Measurements from ENCODE around the gene CLEC4G.
"Not testable (repeated sequence)": the region's sequence is repeated elsewhere in the genome, so short reads cannot be mapped to it uniquely, and the experiment has no call there.

CLEC4G gene

DNA sequence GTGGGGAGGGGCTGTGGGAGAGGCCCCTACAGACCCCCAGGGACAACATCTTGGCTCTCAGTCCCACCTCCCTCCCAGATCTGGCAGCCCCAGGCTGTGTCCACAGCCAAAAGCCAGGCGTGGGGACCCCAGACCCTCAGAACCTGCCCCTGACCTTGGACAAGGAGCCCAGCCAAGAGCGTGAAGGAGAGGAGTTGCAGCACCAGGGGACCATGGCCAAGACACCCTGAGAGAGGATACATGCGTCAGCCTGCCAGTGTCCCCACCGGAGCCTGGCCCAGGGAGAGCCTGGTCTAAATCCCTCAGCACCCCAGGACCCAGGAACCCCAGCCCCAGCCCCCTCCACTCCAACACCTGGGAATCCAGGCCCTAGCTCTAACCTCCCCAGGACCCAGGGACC lies 14.4 kb upstream of the CLEC4G start:
- DNase-seq: not testable (repeated sequence)

DNA sequence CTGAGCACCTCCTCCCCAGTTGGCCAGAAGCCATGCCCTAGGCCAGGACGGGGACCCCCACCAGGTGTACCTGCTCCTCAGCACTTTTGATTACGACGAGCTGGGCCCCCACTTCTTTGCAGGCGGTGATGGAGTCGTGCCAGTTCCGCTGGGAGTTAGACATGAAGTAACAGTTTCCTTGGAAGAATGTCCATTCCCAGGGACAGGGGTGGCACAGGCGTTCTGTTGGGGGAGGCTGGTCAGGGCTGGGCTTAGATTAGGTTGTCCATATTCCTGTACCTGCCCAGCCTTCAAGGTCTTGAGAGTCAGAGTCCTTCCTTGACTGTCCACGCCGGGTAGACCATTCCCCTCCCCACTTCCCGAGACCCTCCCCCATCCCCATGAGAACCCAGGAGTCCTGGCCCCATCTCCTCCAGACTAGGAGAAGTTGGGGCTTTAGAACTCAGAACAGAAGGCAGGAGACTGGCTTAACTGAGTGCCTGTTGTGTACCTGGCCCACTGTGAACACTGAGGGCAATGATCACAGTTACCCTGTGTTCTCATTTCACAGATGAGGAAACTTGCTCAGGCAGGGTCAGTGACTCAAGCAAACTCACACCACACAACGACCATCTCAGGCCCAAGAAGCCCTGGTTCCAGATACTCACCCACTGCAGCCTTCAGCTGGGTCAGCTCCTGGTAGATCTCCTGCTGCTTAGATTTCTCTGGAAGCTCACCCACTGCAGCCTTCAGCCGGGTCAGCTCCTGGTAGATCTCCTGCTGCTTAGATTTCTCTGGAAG lies 13.2 kb upstream of the CLEC4G start:
- no peak for DNase-seq

DNA sequence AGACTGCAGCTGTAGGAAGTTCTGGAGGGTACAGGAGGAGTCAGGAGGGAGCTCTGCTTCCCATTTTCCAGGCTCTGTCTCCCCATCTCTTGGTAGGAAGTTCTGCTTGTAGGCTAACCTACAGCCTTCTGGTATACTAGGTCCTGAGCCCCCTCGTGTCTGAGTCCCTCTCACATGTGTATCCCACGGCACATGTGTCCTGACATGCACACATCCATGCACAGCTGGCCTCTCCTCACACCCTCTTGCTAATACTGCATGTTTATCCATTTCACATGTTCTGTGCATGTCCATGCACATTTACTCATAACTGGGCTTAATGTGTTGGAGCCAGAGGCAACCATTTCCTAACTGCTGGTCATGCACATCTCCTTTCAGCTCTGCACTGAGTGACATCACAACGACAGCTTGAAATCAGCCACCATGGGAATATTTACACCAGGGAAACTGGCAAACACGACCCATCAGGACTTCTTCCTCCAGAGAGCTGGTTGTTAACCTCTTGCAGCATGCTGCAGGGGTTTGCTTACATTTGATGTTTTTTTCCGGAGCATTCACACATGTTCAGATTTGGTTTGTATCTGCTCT lies 12.4 kb upstream of the CLEC4G start:
- no peak for DNase-seq

DNA sequence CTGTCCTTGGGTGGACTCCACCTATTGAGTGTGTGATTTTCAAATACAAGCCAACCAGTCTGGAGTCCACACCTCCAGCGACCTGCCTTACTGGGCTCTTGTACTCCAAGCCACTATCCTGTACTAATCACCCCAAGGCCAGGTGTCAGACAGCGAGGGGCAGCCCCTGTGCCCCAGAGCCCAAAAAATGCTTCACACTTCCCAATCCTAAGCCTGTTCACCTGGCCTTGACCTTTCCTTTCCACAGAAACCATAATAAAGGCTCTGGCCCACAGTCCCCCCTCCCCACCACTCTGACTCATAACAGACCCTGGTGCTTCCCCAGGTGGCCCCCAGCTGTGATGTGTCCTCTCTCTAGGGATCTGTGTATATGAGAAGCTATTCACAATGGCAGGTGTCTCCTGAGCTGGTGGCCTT lies 11.5 kb upstream of the CLEC4G start:
- DNase-seq: no peak

DNA sequence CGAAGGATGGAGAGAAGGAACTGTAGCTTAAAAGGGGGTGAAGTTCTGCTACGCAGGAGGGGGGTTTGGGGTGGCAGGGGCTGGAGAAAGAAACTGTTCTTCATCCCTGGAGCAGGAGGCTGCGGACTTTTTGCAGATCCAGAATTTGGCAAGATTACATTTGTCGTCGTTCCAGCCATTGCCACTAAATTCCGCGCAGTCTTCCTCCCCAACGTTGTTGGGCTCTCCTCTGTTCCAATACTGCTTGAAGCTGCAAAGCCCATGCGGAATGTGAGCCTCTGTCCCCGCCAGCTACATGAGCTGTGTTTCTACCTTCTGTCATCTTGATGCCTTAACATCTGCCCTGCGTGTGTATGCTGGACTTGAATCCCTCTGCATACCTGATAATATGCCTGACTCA lies 11.1 kb upstream of the CLEC4G start:
- no peak for DNase-seq

DNA sequence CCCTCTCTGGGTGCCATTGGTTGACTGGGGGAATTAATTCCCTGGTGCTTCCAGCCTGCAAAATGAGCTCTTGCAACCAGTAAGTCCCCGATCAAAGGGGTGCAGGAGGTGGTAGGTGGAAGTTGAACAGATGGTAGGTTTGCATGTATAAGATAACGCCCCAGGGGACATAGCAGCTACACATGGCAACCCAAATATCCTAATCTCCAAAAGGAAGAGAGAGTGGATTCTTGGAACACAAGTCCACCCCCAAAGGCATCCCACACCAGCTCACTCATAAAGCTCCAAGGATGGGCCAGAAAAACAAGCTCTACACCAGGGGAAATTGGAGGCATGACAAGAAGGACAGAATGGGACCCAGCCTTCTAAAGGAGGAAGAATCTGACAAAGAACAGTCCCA lies 10.7 kb upstream of the CLEC4G start:
- no peak for DNase-seq

DNA sequence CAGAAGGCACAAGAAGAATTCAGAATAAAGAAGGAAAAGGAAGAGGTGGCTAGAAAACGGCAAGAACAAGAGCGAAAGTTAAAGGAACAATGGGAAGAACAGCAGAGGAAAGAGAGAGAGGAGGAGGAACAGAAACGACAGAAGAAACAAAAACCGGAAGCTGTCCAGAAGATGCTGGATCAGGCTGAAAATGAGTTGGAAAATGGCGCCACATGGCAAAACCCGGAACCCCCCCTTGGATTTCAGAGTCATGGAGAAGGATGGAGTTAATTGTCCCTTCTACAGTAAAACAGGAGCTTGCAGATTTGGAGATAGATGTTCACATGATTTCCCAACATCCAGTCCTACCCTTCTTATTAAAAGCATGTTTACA lies 8.8 kb upstream of the CLEC4G start:
- DNase-seq: no peak

DNA sequence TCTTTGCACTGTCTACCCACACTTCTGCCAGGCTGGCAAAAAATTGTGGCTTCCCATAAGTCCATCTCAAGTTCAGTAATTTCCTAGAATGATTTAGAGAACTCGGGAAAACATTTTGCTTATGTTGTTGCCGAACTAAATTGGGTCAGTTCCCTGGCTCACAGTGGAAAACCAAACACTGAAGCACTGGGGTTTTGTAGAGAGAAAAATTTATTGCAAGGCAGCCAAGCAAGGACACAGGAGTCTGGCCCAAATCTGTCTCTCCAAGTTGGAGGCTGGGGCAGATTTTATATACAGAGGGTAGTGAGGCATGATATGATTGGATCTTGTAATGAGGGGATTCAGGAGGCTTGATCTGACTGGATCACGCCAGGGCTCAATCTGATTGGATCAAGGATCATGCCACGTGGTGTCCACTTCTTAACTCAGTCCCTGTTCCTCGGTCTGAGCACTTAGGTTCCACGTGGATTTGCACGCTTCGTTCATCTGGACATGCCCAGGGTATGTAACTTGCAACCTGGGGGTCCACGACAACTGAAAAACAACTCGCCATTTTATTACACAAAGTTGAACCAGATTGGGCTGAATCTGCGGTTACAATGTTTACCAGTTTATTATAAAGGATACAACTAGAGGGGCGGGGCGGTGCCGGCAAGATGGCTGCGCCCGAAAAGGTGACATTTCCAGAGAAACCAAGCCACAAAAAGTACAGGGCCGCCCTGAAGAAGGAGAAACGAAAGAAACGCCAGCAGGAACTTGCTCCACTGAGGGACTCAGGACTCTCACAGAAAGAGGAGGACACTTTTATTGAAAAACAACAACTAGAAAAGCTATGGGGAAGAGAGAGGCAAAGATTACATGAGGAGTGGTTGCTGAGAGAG lies 8.1 kb upstream of the CLEC4G start:
- DNase-seq: no peak

DNA sequence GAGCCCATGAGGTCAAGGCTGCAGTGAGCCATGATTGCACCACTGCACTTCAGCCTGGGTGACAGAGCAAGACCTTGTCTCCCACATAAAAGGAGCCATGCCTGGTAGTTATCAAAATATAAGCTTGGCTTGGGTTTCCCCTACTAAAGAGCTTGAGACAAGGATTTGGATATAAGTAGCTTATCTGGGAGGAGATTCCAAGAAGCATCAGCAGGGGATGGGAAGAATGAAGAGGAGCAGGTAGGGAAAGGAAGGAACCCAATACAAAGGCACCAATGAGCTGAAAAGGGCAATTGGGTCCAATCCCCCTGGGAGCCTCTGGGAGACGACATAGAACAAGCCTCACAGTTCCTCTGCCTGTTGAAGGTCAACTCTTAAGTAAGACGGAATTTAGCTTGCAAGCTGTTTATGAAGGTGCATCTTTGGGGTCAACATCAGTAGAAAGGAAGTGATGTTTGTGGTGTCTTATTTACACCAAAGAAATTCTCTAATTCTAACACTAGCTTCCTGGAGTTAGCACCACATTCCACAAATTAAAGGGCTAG lies 7.4 kb upstream of the CLEC4G start:
- DNase-seq: no peak

DNA sequence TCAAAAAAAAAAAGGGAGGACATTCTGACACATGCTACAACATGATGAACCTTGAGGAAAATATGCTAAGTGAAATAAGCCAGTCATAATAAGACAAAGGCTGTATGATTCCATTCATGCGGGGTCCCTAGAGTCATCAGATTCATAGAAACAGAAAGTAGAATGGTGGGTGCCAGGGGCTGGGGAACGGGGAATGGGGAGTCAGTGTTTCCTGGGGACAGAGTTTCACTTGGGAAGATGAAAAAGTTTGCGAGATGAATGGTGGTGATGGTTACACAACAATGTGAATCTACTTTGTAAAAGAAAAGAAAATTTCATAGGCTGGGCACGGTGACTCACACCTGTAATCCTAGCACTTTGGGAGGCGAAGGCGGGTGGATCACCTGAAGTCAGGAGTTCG lies 6.1 kb upstream of the CLEC4G start:
- peak; percentile 50 for DNase-seq

DNA sequence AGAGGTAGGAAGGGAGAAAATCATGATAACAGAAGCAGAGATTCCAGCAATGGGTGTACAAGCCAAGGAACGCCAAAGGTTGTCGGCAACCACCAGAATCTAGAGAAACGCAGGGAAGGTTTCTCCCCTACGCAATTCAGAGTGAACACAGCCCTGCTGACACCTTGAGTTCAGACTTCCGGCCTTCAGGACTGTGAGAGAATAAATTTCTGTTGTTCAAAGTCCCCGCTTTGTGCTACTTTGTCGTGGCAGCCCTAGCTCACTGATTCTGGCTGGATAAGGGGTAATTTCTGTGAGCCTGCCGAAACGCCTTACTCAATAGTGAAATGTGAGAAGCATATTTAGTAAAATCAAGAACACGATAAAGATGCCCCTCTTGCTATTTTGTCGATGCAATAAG lies 5.3 kb upstream of the CLEC4G start:
- DNase-seq: no peak

DNA sequence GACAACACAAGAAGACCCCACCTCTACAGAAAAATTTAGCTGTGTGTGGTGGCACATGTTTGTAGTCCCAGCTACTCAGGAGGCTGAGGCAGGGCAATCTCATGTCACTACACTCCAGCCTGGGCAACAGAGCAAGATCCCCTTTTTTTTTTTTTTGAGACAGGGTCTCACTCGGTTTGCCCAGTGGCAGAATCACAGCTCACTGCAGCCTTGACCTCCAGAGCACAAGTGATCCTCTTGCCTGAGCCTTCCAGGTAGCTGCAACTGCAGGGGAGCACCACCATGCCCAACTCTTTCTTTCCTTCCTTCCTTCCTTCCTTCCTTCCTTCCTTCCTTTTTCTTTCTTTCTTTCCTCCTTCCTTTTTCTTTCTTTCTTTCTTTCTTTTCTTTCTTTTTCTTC lies 4.2 kb upstream of the CLEC4G start:
- DNase-seq: no peak

DNA sequence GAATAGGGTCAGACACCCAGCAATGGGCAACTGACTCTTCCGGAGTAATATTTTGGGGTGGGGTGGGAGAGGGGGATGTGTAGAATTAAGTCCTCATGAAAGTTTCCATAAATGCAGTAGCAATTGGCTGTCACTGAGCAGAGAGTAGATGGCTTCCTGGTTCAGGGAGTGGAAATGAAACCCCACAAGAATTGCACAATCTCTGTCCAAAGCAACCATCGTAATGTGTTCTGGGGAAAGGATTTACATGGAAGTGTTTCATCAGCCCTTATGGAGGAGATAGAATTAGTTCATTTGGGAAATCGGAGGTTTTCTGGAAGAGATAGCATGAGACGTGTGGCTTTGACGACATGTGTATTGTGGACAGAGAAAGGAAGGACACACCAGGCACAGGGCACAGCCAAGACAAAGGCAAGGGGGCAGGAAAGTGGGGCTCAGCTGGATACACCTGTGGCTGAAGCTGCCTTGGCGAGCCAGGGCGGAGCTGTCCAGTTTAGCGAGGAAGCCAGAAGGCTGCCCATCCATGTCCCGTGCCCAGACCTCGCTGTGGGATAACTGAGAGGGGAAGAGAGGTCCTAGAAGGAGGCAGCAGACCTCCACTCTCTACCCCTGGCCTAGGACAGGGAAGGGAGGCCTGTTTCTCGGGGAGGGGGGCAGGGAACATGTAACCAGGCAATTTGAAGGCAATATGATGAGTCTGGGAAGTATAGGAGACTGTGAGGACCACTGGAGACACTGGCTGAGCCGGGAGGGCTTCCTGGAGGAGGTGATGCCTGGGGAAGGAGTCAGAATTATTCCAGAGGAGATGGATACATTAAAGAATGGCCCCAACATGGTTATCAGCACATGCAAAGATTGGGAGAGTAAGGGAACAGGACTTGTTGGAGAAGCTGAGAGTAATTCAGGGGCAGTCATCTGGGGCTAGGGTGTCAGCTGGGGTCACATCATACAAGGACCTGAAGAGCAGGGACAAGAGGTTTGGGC lies 2.6 kb upstream of the CLEC4G start:
- DNase-seq: no peak

DNA sequence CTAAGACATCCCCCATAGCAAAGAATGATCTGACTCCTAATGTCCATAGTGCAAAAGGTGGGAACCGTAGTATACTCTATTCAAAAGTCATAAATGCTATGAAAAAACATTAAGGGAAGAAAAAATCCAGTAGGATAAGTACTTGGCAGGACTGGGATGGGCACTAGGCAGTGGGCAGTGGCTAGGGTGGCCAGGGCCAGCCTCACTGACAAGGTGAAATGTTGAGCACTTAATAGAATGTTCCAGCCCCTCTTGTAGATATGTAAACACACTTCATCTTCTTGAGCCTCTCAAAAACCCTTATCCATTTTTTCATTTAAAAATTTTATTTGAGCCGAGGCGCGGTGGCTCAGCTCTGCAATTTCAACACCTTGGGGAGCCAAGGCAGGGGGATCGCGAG lies 1.5 kb upstream of the CLEC4G start:
- no peak for DNase-seq

DNA sequence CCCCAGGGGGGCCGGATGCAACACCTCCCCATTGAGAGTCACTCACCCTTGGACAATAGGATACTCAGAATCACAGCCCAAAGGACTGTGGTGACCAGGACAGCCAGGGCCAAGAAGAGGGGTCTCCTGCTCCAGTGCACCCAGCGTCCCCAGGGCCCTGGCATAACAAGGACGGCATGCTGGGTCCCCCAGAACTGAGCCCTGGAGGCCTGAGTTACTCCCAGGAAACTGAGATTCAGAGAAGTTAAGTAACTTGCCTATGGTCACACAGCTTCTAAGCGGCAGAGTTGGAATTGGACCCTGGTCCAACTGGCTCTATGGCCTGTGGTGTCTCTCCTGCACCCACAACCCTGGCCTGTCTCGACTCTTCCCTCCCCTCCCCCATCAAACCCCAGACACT lies 295 bp downstream of the CLEC4G start:
- DNase-seq: no peak

DNA sequence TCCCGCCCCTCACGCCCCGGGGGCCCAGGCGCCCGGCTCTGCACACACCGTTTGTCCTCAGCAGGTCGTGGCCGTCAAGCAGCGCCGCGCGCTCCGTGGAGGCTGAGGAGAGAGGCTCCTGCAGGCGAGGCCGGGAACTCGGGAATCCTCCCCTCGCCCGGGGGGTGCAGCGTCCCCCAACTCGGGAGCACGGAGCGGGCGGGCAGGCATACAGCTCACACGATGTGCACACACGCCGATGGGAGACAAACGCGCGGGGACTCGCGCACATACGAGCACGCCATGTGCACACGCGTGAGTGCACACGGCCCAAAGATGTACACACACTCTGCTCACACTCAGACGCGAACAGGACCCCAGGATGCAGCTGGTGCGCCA lies 703 bp downstream of the CLEC4G start:
- no peak for DNase-seq

DNA sequence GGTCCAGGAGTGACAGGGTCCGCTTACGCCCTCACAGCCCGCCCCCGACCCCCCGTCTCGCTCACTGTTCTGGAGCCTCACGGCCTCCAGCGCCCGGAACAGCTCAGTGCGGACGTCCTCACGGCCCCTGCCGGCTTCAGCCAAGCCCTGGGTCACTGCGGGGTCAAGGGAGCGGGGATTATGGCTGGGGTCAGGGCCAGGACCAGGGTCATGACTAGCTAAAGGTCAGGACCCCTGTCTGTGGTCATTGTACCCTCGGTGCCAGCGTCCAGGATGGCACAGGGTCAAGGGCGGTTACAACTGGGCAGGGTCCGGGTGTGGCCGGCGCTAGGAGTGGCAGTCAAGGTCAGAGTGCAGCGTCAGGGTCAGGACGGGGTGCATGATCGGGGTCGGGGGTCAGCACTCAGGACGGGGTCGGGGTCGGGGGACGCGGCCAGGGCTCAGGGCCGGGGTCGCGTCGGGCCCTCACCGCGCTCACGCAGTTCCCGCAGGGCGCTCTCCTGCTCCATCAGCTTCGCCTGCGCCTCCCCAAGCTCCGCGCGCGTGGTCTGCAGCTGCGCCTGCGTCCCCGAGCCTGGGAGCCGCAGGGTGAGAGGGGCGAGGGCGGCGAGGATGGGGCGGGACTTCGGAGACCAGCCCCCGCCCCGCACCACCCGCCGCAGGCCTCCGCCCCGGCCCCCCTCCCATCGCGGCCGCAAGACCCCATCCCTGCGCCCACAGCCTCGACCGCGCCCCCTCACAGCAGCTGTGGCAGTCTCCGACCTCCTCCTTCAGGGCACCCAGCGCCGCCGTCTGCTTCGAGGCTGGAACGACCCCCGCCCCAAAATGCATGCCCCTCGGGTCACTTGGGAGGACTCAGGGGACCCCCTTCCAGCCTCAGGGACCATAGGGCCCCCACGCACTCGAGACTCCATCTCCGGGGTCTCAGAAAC lies 1.4 kb downstream of the CLEC4G start:
- no peak for DNase-seq

DNA sequence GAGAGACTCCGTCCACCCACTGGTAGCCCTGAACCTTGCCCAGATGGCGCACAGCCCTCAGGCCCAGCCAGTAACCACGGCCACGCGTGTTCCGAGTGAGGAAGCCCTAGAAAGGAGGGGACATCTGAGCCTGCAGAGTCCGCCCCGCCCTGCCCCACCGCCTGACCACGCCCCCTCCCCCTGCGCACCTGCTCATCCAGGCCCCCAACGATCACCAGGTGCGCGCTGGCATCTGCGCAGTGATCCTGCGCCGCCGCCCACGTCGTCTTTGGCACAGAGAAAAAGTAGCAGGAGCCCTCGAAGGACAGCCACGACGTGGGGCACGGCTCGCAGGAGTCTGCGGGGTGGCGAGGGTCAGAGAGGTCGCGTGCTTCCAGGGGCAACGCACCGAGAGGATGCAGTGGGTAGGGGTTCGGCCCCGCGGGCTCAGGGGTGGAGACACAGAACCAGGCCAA lies 2.1 kb downstream of the CLEC4G start:
- no peak for DNase-seq

DNA sequence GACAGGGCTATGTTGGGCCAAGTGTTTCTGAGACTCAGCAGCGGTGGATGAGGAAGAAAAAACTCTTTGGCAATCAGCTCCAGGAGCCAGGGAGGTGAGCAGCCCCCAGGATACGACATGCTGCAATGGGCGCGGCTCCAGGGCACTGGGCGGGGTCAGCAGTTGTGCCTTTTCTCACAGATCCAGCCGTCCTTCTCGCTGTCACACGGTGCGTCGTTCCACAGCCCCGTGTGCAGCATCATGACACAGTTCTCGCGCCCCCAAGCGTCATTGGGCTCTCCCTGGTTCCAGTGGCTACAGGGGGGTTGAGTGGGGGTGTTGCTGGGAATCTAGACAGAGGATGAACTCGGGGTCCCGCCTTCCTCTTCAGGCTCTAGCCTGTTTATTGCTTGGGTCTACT lies 2.7 kb downstream of the CLEC4G start:
- DNase-seq: no peak

DNA sequence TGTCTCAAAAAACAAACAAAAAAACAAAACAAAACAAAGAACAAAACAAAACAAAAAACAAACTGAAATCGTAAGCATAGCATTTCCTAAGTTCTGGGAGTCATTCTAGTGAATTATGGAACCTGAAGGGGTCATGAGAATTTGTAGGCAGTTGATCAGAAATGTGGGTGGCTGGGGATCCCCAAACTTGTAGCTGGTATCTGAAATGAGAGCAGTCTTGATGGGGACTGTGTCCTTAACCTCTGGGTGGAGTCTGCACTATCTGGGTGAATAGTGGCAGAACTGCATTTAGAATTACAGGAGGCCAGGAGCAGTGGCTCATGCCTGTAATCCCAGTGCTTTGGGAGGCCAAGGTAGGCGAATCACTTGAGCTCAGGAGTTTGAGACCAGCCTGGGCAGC lies 6.1 kb downstream of the CLEC4G start:
- no peak for DNase-seq

DNA sequence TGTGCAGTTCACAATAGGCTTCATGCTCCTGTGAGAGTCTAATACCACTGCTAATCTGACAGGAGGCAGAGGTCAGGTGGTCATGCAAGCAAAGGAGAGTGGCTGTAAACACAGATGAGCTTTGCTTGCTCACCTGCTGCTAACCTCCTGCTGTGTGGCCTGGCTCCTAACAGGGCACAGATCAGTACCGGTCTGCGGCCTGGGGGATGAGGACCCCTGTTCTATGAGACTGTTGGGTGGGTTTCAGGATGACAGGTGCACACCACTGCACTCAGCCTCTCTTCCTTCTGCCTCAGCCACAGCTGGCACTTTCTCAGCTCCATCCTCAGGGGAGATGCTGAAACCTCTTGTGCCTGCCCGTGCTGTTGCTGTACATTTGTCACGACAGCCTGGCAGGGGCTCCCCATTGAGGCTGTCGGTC lies 9.7 kb downstream of the CLEC4G start:
- no peak for DNase-seq

All from activated naive CD4-positive, alpha-beta T cell treated with Interleukin-2 at 50 U/mL for 16 hours (primary cell).